GM18502 (cell line): ENCODE data around the gene REEP5.
"Not testable (repeated sequence)": the region's sequence is repeated elsewhere in the genome, so short reads cannot be mapped to it uniquely, and the experiment has no call there.

Experiments used
- ATAC-seq: cut with Tn5 transposase; IDR thresholded peaks from one replicate; pipeline ENCODE4 v1.9.1; 2021; ENCODE audit warnings: mild to moderate bottlenecking; ENCODE audit not compliant: unreplicated experiment, poor library complexity

REEP5 gene

GRCh38 chr5:112933651-112934365, 11.8 kb upstream of the REEP5 start:
- ATAC-seq = no peak

DNA sequence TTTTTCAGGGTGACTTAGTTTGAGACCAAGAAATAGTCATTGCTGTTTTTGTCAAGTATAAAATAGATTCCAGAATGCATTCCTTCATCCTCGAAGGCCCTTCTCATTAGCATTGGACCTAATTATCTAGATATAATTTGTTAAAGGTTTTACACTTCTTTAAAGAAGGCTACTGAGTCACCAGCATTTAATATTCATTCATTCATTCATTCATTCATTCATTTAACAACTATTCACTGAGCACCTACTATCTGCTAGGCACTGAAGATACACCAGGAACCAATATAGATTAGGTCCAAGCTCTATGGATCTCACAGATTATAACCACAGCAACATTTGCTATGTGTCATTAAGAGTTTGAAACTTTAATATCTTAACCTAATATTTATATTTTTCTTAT, 11.1 kb upstream of the REEP5 start:
- ATAC-seq = no peak

DNA sequence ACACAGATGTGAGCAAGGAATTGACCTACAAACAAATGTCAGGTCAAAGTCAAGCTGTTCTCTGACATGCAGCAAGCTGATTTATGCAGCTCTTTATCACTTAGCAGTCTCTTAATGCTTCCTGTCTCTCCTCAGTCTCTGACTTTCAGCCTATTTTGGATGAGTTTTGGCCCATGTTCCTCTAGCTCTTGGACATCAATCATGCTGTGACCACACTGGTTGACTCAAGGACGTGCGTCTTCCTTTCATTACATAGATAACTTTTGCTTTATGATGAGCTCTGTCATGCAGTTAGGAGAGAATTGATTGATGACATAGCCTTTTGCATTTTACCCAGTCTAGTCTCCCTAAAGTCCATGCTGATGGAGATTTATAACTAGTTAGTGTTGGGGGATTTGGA, 9.4 kb upstream of the REEP5 start:
- no peak for ATAC-seq

- peak; percentile 62 for ATAC-seq
These were observed 8.0 kb upstream of the REEP5 start for GRCh38 chr5:112930082-112930344.

GRCh38 chr5:112929336-112930081, 7.5 kb upstream of the REEP5 start:
- peak; percentile 73 for ATAC-seq

- no peak for ATAC-seq
These were observed 2.0 kb upstream of the REEP5 start for GRCh38 chr5:112923988-112924387.

- peak; percentile 51 for ATAC-seq
These were observed 1.3 kb upstream of the REEP5 start for GRCh38 chr5:112923148-112923917.

DNA sequence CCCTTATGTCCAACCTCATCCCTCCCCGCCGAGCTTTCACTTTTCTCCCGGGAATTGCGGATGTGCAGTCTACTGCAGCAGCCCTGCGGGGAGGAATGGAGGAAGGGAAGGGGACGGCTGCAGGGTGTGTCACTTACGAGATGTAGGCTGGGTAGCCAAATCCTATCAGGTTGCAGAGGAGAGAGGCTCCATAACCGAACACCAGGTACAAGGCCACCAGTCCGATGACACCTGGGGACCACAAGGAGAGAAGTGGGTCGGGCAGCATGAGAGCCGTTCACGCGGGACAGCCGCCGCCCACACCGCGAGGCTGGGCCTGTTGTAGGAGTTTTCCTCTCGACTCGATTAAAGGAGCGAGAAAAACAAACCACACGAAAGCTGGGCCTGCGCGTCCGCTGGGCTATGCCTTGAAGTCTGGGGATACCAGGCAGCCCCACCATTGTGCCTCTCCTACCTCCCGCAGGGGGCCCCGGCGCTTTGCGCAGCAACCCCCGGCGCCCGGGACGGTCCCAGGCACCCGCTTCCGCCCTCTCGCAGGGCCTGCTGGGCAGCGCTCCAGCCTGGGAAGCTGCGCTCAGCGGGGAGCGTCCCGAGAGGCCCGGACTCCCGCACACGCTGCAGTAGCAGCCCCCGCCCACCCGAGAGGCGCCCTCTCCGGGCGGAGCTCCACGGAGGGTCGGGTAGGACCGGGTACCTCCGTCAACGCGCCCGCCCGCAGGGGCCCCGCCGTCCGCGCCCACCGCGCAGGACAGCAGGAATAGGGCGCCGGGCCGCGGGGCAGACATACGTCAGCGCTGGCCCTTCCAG, 798 bp downstream of the REEP5 start:
- peak; percentile 43 for ATAC-seq

DNA sequence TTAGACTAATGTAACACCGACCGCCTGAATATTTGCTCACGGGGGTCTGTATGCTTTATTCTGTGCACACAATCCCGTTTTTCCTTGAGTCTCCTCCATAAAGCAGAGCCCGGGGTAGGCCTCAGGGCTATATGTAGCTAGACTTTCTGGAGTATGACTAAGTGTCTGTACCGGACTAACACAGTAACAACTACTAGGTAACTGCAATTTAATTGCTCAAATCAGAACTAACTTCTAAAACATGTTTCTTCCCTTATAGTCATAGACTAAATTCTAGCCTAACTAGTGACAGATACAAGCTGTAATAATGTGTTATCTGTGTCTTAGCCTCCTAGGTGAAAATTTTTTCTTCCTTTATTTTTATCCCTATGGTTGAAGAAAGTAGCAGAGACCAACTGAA, 2.1 kb downstream of the REEP5 start:
- ATAC-seq = no peak

- ATAC-seq = no peak
These were observed 3.3 kb downstream of the REEP5 start for GRCh38 chr5:112918679-112919078.

GRCh38 chr5:112918136-112918535, 3.9 kb downstream of the REEP5 start:
- ATAC-seq = no peak

- ATAC-seq = no peak
These were observed 4.5 kb downstream of the REEP5 start for GRCh38 chr5:112917453-112917995.

GRCh38 chr5:112915831-112916230, 6.2 kb downstream of the REEP5 start:
- ATAC-seq = peak; percentile 62

- ATAC-seq = no peak
These were observed 7.4 kb downstream of the REEP5 start for GRCh38 chr5:112914584-112914983.

DNA sequence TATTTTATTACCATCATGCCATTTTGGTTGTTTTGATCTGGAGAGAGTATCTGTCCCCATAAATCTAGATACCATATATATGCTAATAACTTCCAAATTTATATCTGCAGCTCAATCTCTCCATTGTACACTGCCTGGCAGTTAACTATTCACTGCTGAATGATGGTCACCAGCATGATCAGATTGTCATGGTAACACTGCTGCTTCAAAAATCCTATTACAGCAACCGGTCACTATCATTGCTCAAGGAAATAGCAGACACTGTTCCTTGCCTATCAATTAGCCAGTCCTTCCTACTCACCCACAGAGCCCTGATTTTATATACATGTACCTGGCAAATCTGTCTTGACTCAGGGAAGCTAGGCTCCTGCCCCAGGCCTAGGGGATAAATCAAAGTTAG, 11.5 kb downstream of the REEP5 start:
- ATAC-seq = no peak

DNA sequence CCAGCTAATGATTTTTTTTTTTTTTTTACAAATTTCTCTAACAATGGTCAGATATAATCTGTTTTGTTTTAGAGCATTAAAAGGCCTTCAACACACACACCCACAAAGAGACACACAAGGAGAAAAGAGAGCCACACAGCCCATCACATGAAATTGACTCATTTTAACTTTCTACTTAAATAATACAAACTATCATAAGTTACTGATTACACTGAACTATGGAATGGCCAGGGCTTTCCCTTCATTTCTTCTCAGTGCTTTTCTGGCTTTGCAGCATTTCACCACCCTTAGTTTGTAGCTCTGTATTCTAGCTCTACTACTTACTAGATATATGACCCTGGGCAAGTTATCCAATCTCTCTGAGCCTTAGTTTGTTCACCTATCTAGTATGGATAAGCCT, 13.2 kb downstream of the REEP5 start:
- ATAC-seq = no peak

- ATAC-seq = peak; percentile 50
These were observed 14.8 kb downstream of the REEP5 start for GRCh38 chr5:112907166-112907631.

GRCh38 chr5:112906637-112907036, 15.4 kb downstream of the REEP5 start:
- peak; percentile 61 for ATAC-seq

DNA sequence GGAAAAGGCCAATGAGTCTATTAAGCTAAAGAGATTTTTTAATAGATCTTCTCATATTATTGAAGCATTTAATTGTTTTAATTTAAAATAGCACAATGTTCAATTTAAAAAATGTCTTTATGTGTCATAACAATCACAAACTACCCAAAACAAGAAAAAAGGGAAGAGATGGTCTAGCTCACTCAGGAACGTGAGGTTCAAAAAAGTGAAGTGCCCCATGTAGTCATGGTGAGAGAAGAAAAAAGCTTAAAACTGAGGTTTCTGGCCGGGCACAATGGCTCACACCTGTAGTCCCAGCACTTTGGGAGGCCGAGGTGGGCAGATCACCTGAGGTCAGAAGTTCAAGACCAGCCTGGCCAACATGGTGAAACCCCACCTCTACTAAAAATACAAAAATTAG, 17.0 kb downstream of the REEP5 start:
- not testable (repeated sequence) for ATAC-seq

DNA sequence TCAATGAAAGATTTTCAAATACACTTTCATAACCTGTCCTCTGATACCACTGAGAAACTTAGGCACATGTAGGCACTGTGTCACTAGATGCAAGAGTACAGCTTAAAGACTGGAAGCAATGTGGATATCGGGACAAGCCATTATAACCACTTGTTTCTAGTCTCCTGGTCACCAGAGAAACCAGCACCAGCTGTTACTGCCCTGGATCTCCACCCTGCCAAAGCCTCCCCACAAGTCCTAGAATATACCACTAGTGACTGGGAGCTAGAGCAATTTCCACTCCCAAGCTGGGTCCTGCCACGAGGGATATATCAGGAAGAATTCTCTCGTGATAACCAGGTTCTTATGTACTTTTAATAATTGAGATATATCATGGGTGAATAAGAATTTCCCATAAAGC, 19.5 kb downstream of the REEP5 start:
- ATAC-seq = no peak
